ENCODE measurements around the gene RAP1A. TPM values are rescaled to one million over a fixed set of nuclear protein-coding genes. Genes with fewer than 3 reads are reported as not detected.
A peak's percentile ranks its signal among the peaks of the same experiment; 100 is the strongest.

Gene RAP1A
- polyA plus RNA-seq, 1 experiment: 78.1 TPM

DNA sequence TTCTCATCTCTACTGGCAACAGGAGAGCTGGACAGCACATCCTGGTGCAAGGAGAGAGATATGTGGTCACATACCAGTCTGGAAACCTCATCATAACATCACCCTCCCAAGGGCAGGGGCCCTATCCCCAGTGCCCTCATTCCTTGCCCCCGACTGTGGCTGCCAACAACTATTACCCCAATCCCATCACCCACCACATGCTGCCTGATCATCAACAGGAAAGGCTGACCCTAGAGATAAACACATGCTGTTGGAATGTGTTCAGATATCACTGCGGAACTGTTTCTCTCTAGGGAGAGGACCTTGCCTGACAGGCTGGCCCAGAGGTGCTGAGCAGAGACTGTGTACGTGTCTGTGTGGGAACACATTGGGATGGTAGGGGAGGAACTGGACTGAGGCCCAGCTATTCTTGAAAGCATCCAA, 124.1 kb downstream of the RAP1A start:
- no peak overlapping the region for H3K4me3 ChIP-seq (ENCODE audit: low read depth, low read length)
- H3K27ac ChIP-seq (ENCODE audit: low read depth, low read length): peak overlapping the region; percentile 75
- POLR2A ChIA-PET: interaction anchor here (0.5 to 0.6 kb wide), 2 partner anchors 250 to 651 kb away, joined by 3 to 5 read pairs; no protein-coding TSS in a partner anchor

DNA sequence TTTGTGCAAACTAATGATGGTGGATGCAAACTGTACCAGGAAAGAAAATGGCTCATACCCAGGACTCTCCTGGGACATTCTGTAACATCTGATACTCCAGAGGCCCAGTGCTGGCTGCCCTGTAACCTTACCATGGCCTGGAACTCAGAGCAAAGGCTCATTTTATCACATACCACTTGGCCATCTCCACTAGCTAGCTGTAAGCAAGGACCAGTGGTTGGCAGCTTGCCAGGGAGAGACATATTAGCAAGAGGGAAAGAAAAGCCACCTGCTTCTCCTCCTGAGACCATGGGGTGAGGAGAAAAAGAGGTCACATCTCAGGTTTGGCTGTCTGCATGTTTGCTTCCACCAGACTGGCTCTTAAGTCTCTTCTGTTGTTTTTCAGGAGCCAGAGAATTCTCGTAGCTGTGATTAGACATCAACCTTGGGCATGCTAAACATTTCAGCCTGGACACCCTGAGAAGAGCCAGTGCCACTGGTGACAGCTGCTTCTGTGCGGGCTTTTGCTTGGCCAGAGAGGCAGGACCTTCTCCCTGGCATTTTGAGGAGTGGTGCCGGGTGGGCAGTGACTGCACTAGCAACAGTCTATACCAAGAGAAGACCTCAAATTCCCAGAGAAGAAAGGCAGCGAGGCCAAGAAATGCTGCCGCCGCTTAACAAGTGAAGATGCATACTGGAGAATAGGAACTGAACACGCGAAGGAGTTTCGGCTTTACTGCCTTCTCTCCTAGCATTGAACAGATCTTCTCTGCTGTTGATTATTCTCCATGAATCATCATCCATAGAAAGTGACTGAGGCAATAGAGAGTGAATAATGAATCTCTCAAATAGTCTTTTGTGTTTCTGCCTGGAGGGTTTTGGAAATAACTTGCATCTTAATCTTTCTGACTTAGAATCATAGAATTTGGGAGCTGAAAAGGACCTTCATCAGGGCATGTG, 126.4 kb downstream of the RAP1A start:
- ChIA-PET POLR2A (no interaction called here), CTCF (interaction anchor here (0.8 to 8.2 kb wide), 8 partner anchors 9 to 591 kb away, joined by 3 to 105 read pairs (median 4); no protein-coding TSS in a partner anchor)
- no peak for DNase-seq (ENCODE audit: low read depth, low spot score)
- H3K27me3 ChIP-seq (ENCODE audit: control insufficient read depth, insufficient read depth, low read length): no peaks in the 10 kb centered on the region
- no peak overlapping the region for H3K4me3 ChIP-seq (ENCODE audit: low read depth, low read length)
- H3K9me3 ChIP-seq (ENCODE audit: control insufficient read depth, insufficient read depth, low read length): no peaks in the 10 kb centered on the region
- no peak overlapping the region for H3K27ac ChIP-seq (ENCODE audit: low read depth, low read length)
- TF ChIP-seq, protein P1, sequence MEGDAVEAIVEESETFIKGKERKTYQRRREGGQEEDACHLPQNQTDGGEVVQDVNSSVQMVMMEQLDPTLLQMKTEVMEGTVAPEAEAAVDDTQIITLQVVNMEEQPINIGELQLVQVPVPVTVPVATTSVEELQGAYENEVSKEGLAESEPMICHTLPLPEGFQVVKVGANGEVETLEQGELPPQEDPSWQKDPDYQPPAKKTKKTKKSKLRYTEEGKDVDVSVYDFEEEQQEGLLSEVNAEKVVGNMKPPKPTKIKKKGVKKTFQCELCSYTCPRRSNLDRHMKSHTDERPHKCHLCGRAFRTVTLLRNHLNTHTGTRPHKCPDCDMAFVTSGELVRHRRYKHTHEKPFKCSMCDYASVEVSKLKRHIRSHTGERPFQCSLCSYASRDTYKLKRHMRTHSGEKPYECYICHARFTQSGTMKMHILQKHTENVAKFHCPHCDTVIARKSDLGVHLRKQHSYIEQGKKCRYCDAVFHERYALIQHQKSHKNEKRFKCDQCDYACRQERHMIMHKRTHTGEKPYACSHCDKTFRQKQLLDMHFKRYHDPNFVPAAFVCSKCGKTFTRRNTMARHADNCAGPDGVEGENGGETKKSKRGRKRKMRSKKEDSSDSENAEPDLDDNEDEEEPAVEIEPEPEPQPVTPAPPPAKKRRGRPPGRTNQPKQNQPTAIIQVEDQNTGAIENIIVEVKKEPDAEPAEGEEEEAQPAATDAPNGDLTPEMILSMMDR (IDR thresholded peaks at IDR 0.05; ENCODE audit: low read depth, low read length): no peak

More for the DNA sequence above, 124.1 kb downstream of the RAP1A start:
- Histone ChIP-seq H3K27me3 (ENCODE audit: control insufficient read depth, insufficient read depth, low read length) (no peaks in the 10 kb centered on the region), H3K9me3 (ENCODE audit: control insufficient read depth, insufficient read depth, low read length) (no peaks in the 10 kb centered on the region)
- no peak for DNase-seq (ENCODE audit: low read depth, low spot score)
- CTCF ChIA-PET: interaction anchor here (1.0 to 5.1 kb wide), 6 partner anchors 9 to 261 kb away, joined by 3 to 23 read pairs (median 7); no protein-coding TSS in a partner anchor
- TF ChIP-seq, protein P1 (IDR thresholded peaks at IDR 0.05; ENCODE audit: low read depth, low read length): no peak

DNA sequence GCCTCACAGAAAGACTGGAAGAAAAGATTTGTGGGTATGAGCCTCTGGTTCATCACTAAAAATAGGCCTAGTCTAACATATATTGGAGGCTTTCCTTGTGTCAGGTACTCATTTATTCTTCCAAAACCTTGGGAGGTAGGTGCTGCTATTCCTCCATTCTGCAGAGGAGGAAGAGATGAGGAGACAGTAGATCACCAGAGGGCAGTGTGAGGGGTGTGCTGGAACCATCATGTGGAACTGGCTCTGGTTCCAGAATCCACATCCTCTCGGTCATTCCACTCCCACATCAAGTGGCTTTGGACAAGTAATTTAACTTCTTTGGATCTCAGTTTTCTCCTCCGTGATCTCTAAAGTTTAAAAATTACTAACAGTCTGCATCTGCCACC, 127.0 kb downstream of the RAP1A start:
- no peak overlapping the region for H3K27ac ChIP-seq (ENCODE audit: low read depth, low read length)
- POLR2A ChIA-PET: interaction anchor here (0.9 kb wide), 1 partner anchor 13 kb away, joined by 5 read pairs; no protein-coding TSS in a partner anchor
- CTCF ChIA-PET: interaction anchor here (0.5 to 8.2 kb wide), 23 partner anchors 8 to 590 kb away, joined by 3 to 105 read pairs (median 4); no protein-coding TSS in a partner anchor

GRCh38 chr1:111747282-111747734, 127.7 kb downstream of the RAP1A start:
- ChIA-PET CTCF (interaction anchor here (0.5 to 8.2 kb wide), 24 partner anchors 7 to 589 kb away, joined by 3 to 105 read pairs (median 4); no protein-coding TSS in a partner anchor), POLR2A (interaction anchor here (0.9 kb wide), 1 partner anchor 14 kb away, joined by 5 read pairs; no protein-coding TSS in a partner anchor)
- DNase-seq (ENCODE audit: low read depth, low spot score): no peak
- H3K27me3 ChIP-seq (ENCODE audit: control insufficient read depth, insufficient read depth, low read length): no peaks in the 10 kb centered on the region
- no peaks in the 10 kb centered on the region for H3K9me3 ChIP-seq (ENCODE audit: control insufficient read depth, insufficient read depth, low read length)
- no peak overlapping the region for H3K27ac ChIP-seq (ENCODE audit: low read depth, low read length)
- no peak overlapping the region for H3K4me3 ChIP-seq (ENCODE audit: low read depth, low read length)
- TF ChIP-seq, protein P1 (IDR thresholded peaks at IDR 0.05; ENCODE audit: low read depth, low read length): peak; percentile 74

More for the DNA sequence above, 127.0 kb downstream of the RAP1A start:
- Histone ChIP-seq H3K9me3 (ENCODE audit: control insufficient read depth, insufficient read depth, low read length) (no peaks in the 10 kb centered on the region), H3K27me3 (ENCODE audit: control insufficient read depth, insufficient read depth, low read length) (no peaks in the 10 kb centered on the region), H3K4me3 (ENCODE audit: low read depth, low read length) (no peak overlapping the region)
- TF ChIP-seq, protein P1 (IDR thresholded peaks at IDR 0.05; ENCODE audit: low read depth, low read length): no peak
- DNase-seq (ENCODE audit: low read depth, low spot score): no peak
